GM21576 (cell line): Measurements from ENCODE around the gene KRT83.
"Not testable (repeated sequence)": the region's sequence is repeated elsewhere in the genome, so short reads cannot be mapped to it uniquely, and the experiment has no call there.

Experiments
- ATAC-seq: cut with Tn5 transposase; IDR thresholded peaks from one replicate; pipeline ENCODE4 v1.9.1; 2021; ENCODE audit warnings: mild to moderate bottlenecking, moderate library complexity; ENCODE audit not compliant: unreplicated experiment

Gene KRT83

DNA sequence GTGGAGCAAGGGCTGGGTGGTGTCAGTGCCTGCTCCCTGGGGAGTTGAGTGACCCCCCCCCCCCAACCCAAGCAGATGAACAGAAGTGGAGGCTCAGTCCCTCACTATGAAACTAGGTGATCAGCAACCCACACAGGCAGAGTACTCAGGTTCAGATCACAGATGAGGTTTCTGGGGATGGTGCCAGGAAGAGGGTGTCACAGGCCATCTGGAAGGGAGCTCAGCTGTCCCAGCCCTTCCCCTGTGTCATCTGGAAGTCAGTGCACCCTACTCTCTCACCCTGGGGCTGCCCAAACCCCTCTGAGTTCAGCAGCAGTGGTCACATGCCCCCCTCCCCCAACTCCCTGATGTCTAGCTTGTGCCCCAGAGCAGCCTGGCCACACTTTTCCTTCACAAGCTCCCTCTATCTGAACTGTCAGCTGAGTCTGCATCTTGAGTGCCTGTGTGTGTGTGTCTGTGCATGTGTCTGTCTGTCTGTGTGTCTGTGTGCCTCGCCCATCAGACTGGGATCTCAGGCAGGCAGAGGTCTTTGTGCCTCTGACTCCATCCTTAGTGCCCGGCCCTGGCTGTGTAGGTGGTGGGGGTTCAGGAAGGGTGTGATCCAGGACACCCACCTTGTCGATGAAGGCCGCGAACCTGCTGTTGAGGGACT, 30.6 kb downstream of the KRT83 start:
- not testable (repeated sequence) for ATAC-seq

DNA sequence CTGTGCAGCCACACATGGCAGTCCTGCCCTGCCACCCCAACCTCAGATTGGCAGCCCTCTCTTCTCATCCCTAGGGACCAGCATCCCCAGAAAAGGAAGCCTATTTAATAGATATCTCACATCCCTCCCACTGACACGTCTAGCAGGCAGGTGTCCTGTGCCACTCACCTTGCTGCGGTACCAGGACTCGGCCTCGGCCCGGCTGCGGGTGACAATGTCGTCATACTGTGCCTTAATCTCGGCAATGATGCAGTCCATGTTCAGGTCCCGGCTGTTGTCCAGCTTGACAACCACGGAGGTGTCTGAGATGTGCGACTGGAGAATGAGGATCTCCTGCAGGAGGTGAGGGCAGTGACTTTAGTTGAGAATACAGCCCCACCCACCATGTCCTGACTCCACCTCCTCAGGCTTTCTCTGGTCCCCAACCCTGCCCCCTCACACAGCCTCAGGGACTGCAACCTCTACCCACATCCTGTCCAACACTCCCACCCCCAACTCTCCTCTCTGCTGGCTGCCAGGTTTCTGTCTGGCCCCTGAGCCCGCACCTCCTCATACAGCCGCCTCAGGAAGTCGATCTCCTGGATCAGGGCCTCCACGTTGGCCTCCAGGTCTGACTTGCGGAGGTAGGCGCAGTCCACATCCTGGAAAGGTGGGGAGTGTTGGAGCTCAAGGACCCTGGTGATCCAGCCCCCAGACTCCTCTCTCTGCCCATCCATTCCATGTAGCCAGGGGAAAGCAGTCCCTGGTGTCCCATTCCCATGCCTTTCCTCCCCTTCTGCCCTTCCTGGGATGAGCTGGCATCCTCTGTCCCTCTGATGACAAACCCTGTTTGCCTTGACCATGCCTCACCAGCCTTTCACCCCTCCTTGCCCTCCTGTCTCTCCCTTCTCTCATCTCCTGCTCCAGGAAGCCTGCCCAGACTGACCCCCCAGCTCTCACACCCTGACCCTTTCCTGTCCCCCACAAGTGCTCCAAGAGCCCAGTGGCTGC, 33.1 kb downstream of the KRT83 start:
- peak; percentile 86 for ATAC-seq

DNA sequence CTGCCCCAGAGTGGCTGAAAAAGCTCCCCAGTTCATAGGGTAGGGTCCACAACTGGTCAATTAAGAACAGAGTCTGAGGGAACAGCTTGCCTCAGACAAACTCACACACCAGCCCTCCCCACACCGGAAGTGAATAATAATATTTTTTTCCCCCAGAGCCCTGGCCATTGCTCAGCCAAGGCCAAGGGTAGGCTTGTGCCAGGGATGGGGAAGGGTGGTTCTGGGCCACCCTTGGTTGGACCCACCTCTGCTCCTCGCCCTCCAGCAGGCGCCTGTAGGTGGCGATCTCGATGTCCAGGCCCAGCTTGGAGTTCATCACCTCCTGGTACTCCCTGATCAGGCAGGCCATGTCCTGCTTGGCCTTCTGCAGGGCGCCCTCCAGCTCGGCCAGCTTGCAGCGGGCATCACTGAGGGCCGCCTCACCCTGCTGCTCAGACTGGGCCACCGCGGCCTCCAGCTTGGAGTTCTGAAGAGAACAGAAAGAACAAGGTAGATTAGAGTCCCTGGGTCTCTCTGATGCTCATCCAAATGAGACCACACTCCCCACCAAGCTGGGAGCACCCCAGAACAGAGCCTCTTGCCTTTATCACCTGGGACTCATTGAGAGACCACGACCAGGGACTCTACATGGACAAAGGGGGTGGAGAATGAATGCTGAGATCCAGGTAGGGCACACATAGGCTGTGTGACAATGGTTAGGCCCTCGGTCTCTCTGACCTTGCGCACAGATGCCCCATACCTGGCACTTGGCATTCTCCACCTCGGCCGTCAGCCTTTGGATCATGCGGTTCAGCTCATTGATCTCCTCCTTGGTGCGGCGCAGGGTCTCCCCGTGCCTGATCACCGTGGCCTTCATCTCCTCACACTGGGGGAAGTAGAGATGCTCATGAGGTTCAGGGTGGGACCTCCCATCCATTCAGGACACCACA, 34.1 kb downstream of the KRT83 start:
- not testable (repeated sequence) for ATAC-seq

DNA sequence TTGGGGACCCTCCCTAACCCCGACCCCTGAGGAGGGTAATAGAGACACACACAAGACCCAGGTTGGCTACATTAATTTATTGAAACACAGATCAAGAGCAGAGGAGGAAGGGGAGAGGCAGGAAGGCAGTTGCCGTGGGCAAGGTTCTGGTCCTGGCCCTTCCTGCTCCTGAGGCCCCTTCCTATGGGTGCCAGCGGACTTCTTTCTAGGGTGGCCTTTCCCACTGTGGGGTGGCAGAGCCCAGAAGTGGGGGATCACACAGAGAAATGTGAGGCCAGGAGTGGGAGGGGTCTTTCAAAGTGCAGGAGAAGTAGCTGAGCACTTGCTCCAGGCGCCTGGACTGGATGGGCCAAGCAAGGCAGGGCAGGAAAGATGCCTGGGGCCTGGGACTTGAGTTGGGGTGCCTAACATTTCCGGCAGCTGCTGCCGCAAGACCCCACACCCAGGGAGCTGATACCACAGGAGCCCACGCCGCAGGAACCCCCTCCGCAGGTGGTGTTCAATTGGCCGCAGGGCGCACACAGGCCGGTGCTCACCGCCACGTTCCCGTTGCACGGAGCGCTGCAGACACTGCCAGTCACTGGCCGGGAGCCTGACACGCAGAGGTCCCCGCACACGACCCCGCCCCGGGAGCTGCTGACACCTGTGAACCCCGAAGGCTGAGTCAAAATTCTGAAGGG, 35.2 kb downstream of the KRT83 start:
- ATAC-seq = no peak

DNA sequence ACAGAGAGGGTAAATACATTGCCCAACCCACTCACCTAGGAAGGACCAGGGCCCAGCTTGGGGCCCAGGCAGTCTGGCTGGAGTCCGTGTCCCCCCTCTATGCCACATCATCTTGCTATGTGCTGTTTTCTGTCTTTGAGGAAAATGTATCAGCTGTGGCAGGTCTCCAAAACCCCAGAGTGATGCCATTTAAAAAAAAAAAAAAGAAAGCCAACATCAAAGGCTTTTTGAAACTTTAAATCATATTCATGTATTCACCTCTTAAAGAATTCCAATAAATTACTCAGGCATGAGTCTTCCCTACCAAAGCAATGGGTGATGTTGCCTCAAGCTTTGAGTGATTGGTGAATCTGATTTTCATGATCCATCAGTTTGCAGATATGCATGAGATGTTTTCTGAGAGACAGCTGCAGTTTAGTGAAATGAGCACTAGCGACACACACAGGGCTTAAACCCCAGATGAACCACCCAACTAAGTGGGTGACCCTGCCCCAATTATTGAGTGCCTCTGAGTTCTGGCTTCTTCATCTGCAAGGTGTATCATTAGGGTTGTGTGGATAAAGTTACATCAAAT, 35.9 kb downstream of the KRT83 start:
- ATAC-seq = no peak

DNA sequence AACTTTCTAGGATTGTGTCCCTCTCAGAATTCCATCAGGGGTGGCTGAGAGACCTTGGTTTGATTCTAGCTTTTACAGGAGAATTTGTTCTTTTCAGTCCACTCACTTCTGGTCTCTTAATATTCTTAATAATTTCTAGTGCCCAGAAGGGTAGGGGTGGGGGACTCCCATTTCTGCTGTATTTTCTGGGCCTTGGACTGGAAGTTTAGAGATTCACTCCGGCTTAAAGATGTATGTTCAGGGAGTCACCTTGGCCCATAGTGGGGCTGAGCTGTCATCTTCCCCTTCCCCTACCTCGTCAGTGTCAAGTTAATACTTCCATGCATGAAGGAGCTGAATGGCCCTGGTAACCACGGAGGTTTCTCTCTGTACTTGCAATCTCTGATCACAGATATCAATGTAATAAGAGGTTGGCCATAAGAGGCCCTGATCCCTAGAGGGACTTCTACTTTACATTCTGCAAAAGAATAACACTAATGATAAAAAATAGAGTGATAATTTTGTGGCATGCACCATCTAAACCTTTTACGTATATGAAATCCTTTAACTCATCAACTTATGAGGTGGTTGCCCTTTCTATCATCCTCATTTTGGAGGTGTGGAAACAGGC, 36.5 kb downstream of the KRT83 start:
- no peak for ATAC-seq

DNA sequence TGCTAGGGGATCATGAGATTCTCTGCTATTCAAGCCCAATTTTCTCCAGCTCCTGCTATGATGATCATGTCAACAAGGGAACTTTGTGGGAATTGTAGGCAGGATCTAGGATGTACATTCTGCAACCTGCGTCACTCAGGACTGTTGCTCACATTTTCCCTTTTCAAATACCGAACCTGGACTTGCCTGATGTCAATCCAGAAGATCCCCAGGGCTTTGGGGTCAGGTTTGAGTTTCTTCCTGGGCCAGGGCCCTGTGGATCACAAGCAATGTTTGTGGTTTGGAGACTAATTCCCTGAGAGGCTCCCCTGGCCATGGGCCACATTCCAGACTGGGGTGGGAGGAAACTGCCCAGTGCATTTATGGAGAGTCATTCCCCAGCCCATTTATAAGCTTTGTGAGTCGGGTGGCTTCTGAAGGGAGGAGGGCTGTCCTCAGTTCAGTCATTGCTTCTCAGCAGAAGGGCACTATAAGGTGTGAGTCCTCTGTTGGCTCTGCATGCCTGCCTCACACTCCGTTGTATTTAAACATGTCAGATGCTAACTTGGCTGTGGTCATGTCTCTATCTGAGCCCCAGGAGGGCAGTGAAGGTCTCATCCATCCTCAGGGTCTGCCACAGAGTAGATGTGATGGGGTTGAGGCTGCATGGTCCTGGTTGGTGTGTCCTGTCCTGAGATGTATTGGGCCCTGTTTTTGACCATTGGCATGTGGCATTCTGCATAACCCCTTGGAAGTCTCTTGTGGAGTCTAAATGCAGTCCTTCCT, 40.2 kb downstream of the KRT83 start:
- ATAC-seq = no peak

DNA sequence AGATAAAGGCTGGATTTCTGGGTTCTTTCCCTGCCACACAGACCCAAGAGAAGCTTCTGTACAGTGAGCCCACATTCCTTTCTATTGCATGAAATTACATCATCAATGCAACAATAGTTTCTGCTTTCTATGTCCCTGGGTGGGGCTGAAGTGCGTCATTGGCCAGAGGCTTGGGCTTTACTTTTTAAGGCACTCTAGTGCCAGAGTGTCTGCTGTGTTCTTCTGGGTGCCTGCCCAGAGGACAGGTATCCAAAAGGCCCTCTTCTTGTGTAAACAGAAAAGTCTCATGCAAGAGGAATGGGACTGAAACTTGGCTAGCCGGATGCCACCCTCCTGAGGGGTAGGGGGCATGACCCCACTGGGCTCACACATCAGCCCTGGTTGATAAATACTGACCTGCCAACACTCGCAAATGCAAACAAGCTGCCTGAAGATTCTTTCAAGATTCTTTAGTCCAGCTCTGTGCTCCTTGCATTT, 40.8 kb downstream of the KRT83 start:
- no peak for ATAC-seq

DNA sequence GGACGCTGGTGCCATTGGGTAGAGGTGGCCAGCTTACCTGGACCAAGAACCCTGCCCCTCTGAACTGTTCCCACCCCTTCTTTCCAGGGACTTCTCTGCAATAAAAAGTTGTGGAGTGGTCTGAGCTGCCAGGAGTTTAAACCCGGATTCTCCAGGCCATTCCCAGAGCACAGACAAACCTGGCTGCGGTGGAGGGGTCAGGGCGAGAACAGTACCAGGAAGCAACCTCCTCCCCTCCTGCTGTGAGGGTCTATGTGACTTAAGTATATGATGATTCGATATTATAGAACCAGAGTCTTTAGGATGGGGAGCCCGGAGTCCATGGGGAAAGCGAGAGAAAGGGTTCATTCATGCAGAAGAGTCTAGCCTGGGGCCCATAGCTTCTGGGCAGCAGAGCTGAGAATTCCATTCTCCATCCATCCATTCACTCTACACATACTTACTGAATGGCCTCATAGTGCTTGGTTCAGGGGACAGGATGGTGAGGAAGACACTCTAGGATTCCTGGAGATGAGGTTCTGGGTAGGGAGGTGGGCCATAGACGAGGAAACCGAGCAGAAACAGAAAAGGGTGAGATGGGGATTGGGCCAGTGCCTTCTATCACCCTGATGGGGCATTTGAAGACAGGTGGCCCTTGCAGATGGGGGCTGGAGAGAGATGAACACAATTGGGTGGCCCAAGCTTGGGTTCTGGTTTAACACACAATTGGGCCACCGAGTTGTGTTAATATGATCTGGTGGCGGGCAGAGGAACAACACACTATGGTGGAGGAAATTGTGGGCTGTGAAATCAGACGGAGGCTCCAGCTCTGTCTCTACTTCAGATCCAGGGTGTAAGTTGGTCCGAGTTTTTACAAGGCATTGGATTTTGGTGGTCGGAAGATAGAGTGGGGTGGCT, 41.5 kb downstream of the KRT83 start:
- no peak for ATAC-seq

DNA sequence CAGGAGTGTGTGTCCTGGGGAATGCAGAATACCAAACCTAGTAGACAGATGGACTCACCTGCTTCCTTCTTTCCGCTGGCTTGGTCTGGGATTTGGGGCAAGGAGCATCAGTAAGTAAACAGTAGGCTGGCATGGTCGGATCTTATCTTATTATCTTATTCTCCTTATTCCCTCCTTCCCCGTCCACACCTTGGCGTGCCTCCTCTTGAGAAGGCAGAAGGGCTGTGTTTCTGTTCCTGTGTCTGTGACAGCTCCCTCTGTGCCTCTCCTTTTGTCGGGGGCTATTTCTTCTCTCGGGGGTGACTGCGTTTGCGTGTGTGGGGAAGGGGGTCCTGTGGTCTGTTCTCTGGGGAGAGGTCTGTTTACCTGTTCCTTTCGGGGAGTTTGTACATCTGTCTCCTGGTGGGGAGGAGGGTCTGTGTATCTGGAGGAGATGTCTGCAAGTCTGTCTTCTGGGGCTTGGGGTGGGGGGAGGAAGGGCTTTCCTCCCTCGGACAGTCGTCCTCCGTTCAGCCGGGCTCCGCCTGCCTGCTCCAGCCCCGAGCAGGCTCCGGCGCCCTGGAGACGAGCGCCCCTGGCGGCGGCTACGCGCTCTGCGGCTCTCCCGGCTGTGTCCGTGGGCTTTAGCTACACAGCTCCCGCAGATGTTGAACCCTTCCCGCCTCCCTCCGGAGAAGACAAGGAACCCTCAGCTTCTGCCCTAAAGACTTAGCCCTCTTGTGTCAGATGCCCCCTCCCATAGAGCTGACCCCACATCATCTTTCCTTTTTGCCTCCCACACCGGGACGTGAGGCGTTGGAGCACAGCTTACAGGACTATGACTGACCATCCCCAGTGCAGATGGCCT, 42.4 kb downstream of the KRT83 start:
- no peak for ATAC-seq

DNA sequence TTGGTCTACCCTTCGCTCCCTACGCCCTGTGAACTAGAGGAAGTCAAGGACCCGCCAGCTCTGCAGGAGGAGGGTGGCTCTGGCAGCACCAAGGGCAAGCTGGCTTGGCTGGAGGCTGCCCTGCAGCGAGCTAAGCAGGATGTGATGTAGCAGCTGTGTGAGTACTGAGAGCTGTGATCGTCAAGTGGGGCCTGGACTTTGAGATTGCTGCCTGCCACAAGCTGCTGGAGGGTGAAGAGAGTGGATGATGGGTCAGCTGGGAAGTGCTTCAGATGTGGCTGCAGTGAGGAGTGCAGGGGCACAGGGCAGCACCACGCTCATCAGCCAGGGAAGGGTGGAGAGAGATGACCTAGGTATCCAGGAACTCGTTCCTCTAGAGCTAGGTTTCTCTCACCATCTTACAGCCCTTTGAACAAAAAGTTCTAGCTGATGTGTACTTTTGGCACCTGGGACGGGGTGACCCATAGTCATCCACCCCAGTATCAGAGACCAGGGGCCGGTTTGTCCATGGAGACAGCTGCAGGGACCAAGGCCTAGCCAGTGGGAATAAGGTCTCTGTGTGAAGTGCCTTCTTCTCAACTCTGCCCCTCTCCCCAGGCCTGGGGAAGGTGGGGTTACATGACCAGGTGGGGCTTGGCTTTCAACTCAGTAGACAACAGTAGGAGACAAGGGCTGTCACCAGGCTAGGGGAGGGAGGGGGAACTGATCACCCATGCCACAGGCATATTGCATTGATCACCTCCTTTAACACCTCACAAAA, 43.5 kb downstream of the KRT83 start:
- no peak for ATAC-seq

DNA sequence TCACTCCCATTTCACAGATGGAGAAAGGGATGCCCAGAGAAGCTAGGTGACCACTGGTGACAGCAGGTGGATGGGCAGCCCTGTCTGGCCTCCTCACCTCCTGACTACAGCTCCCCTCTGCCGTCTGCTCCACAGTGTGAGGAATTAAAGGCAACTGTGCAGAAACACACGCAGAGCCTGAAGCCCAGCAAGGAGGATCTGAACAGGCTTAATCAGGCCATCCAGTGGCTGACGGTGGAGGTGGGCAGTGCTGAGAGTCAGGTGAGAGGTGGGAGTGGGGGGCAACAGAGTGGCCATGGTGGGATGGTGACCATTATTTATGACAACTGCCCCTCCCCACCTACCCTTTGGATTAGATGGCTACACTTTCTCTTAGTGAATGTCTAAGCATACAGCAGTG, 45.5 kb downstream of the KRT83 start:
- no peak for ATAC-seq

DNA sequence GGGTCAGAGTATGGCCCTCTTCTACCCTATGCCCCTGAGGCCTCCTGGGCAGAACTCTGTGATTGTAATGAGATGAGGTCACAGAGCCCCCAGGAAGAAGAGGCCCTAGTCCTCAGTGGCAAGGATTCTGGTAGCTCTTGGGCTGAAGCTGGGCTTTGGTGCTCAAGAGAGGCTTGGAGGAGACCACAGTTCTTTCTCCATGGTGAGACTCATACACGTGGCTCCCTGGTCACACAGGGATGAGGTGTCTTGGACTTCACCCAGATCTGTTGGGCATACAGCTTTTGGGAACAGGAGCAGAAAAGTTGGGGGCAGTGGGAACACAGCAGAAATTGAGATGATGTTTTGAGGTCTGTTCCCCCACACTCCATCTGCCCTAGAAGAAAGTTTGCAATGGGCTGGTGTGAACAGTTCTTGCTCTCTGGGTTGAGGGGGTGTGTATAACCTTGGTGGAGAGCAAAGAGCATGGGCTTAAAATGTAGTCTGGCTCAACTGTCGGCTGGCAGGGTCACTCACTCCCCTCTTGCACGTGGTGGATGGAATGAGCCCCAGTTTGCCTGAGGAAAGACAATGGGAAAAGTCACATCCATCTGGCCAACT, 46.6 kb downstream of the KRT83 start, which contains the start of gene KRT86:
TSS of gene KRT86 (plus strand) at position 125 of the 600 bp plus-strand sequence. CDS start 27,272 bp downstream, outside the sequence.
- ATAC-seq = no peak

DNA sequence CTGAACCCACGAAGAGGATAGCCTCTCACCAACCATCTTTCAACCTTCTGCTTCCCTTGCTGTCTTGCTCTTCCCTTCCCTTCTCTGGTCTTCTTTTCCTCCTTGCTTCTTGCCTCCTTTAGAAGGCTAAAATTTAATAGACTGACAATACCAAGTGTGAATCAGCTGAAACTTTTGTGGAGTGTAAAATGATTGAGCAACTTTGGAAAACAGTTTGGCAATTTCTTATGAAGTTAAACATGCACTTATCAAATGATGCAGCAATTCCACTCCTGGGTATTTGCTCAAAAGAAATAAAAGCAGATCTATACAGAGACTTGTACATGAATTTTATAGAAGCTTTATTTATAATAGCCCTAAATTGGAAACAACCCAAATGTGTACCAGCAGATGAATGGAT, 50.0 kb downstream of the KRT83 start:
- ATAC-seq = no peak

DNA sequence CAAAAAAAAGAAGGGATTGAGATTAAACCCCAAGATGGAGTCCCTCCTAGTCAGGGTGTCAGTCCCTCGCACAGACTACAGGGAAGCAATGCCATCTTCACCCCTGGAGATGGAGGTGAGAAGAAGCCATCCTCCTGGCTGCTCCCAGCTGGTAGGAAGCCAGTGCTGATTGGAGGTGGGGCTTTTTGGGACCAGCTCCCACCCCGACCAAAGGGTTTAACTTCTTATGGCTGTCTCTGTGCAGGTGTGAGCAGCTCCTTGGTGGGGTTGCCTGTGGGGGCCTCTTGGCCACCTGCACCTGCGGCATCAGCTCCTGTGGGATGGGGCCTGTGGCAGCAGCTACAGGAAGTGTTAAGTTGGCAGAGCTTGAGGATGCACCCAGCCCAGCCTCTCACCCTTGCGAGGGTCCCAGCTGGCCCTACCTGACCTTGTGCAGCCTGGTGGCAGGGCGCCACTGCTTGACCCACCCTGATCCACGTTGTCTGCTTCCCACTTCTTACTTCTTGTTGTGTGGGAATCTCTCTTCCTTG, 50.6 kb downstream of the KRT83 start:
- no peak for ATAC-seq
